GM19324 (cell line): ENCODE measurements around the gene VTCN1.
A peak's percentile ranks its signal among the peaks of the same experiment; 100 is the strongest.
"Not testable (repeated sequence)": the region's sequence is repeated elsewhere in the genome, so short reads cannot be mapped to it uniquely, and the experiment has no call there.

Experiments used
- ATAC-seq: cut with Tn5 transposase; IDR thresholded peaks from one replicate; pipeline ENCODE4 v1.9.1; 2021; ENCODE audit warnings: mild to moderate bottlenecking, moderate library complexity; ENCODE audit not compliant: unreplicated experiment, low FRiP score

VTCN1 gene

GRCh38 chr1:117128323-117129079, 82.2 kb downstream of the VTCN1 start:
- no peak for ATAC-seq

- no peak for ATAC-seq
Observed at GRCh38 chr1:117127795-117128194, 82.9 kb downstream of the VTCN1 start.

- no peak for ATAC-seq
Observed at GRCh38 chr1:117124661-117125060, 86.1 kb downstream of the VTCN1 start.

GRCh38 chr1:117123274-117123673, 87.5 kb downstream of the VTCN1 start:
- ATAC-seq: no peak

GRCh38 chr1:117122330-117123025, 88.2 kb downstream of the VTCN1 start:
- no peak for ATAC-seq

- ATAC-seq: peak; percentile 92
Observed at GRCh38 chr1:117121589-117122329, 89.0 kb downstream of the VTCN1 start, which contains the start of gene TRIM45. Gene TRIM45 (minus strand): TSS chr1:117121749. CDS start chr1:117121201, 548 bp downstream.

GRCh38 chr1:117120774-117121588, 89.7 kb downstream of the VTCN1 start:
- no peak for ATAC-seq

- ATAC-seq: not testable (repeated sequence)
Observed at GRCh38 chr1:117119144-117119543, 91.6 kb downstream of the VTCN1 start.

- ATAC-seq: no peak
Observed at GRCh38 chr1:117118137-117118536, 92.6 kb downstream of the VTCN1 start.

GRCh38 chr1:117117697-117118096, 93.0 kb downstream of the VTCN1 start:
- ATAC-seq: no peak

- ATAC-seq: no peak
Observed at GRCh38 chr1:117116784-117117130, 94.0 kb downstream of the VTCN1 start.

- no peak for ATAC-seq
Observed at GRCh38 chr1:117116090-117116783, 94.5 kb downstream of the VTCN1 start.

- no peak for ATAC-seq
Observed at GRCh38 chr1:117114877-117115276, 95.8 kb downstream of the VTCN1 start.

- no peak for ATAC-seq
Observed at GRCh38 chr1:117113199-117113598, 97.5 kb downstream of the VTCN1 start.

GRCh38 chr1:117112047-117112717, 98.5 kb downstream of the VTCN1 start:
- ATAC-seq: no peak

- no peak for ATAC-seq
Observed at GRCh38 chr1:117110774-117111173, 100.0 kb downstream of the VTCN1 start.

- no peak for ATAC-seq
Observed at GRCh38 chr1:117107364-117107763, 103.4 kb downstream of the VTCN1 start.

- no peak for ATAC-seq
Observed at GRCh38 chr1:117106478-117106877, 104.2 kb downstream of the VTCN1 start.

- no peak for ATAC-seq
Observed at GRCh38 chr1:117105722-117106121, 105.0 kb downstream of the VTCN1 start.
